ENCODE measurements around the gene MOB3C.
"Not testable (repeated sequence)": the region's sequence is repeated elsewhere in the genome, so short reads cannot be mapped to it uniquely, and the experiment has no call there.

MOB3C gene

DNA sequence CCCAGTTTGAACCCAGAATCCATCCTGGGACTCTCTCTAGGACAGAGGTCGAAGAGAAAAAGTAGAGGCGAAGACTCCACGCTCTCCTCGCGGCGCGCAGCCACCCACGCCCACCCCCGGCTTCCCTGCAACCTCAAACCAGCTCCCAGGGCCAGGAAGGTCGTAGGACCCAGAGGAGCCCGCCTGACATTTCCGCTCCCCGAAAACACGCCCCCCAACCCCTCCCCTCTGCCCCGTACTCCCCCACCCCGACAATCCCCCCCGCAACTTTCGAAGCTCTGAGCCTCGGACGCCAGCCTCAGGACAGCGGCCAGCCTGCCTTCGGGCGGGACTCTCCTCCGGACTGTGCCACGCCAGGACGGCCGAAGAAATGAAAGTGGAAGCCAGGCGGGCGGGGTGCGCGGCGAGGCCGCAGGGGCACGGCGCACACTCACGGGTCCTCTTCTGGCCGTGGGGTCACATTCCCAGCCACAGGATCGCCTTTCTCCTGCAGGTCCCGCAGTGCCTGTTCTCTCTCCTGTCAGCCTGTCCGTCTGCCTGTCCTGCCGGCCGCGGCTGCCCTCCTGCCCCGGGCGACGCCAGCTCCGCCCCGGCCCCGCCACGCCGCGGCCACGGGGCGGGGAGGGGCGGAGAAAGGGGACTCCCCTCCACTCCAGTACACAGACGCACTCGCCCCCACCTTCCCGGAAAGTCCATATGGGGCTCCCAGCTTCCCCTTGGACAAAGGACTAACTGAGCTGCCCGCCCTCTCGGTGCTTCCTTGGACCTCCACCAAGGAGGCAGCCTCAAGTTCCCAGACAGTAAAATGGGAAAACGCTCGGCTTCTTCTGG is at the start of gene MOB3C:
Gene MOB3C, minus strand, starts transcription at position 535 of the 831 bp plus-strand sequence. CDS start 3,490 bp downstream, outside the sequence.
- DNase-seq: peak; percentile 34

DNA sequence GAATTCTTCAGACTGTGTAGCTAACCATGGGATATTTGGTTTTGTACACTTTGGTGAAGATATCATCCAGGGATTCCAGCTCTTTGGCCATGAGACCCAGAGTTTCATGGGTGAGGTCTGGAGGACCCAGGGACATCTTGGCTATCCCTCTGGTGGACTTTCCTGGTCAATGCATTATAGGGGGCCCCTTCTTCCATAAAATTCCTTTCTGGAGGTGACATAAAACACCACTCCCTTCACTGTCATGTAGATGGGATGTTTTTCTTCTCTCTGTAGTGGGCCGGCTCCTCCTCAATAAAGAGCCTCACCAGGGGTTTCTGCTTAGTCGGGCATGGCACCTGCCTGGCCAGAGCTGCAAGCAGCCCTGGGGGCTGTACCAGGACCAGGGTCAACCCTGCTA is 49.4 kb upstream of the MOB3C start:
- DNase-seq: no peak

DNA sequence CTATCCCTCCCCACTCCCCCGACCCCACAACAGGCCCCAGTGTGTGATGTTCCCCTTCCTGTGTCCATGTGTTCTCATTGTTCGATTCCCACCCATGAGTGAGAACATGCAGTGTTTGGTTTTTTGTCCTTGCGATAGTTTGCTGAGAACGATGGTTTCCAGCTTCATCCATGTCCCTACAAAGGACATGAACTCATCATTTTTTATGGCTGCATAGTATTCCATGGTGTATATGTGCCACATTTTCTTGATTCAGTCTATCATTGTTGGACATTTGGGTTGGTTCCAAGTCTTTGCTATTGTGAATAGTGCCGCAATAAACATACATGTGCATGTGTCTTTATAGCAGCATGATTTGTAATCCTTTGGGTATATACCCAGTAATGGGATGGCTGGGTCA is 46.3 kb upstream of the MOB3C start:
- not testable (repeated sequence) for DNase-seq

DNA sequence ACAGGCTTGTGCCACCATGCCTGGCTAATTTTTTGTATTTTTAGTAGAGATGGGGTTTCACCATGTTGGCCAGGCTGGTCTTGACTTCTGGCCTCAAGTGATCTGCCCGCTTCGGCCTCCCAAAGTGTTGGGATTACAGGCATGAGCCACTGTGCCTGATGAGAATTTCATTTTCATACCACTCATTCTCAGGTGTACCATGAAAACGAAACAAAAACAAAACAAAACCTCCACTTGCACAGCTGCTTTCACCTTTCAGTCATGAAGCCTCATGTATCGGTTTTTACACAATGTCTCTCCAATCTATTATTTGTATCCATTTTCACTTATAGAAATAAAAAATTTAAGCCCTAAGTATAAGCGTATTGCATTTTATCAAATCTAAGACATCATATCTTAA is 43.5 kb upstream of the MOB3C start:
- DNase-seq: not testable (repeated sequence)

DNA sequence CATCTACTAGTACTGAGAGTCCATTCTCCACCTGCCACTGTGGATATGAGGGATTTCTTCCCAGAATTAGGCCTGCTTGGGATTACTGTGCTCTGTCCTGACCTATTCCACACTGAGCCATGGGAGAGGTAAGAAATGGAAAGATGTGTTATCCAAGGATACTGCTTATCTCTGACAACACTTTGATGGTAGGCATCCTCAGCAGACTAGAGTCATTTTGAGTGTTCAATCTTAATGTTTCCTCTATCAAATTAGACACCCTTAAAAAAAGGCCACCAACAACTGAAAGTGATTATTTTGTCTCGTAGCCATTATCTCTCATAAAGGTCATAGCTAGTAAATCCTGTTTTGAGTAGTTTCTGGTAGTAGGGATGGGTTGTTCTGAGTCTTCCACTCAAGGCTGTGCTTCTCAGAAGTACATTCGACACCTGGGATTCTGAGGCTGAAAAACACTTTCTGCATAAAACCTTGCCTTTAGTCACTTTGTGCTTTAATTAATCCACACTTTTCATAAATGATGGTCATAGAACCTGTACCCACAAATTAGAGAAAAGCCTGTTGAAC is 42.8 kb upstream of the MOB3C start:
- no peak for DNase-seq

DNA sequence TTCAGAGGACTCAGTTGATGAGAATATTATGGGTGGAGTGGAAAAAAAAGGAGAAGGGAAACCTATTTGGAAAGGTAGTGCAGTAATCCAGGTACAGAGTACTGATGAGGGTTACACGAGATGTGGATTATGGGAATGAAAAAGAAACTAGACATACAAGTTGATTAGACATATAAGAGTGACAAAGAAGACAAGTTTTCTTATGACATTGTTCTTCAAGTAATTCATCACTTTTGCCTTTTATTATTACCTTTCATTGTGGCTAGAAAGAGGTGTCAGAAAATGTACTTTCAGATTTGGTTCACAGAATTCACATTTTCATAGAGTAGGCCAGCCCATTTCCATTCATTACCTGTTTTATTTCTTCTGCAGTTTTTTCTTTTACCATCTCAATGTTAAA is 41.2 kb upstream of the MOB3C start:
- DNase-seq: no peak

DNA sequence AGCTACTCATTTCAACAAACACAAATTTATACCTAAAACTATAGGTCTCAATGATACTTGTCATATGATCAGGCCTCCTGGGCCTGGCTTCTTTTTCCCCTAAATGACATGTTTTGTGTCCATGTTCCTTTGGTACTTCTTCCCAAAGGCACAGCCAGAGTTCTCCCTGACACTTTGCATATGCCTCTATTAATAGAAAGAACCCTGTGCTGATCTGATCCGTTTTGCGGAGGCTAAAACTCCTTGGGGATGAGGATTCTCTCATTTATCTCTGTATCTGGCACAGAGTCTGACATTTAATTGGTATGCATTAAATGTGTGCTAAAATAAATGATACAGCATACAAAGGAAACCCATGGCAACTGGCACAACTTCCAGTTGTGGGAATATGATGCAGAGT is 40.0 kb upstream of the MOB3C start:
- DNase-seq: no peak

DNA sequence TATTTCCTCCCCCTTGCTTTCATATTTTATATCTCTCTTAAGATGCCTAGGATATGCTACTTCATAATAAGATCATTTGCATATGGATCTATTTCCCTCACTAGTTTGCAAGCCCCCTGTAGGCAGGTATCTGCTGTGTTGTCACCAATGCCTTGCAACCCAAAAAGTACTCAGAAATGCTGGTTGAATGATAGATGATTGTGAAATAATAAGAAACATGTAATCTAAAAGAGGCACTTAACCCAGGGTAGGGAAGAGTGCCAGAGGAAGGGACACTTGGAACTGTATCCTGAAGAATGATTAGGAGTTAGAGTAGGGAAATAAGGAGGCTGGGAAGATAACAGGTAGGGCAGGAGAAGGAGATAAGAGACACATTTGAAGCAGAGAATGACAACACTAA is 39.2 kb upstream of the MOB3C start:
- no peak for DNase-seq

DNA sequence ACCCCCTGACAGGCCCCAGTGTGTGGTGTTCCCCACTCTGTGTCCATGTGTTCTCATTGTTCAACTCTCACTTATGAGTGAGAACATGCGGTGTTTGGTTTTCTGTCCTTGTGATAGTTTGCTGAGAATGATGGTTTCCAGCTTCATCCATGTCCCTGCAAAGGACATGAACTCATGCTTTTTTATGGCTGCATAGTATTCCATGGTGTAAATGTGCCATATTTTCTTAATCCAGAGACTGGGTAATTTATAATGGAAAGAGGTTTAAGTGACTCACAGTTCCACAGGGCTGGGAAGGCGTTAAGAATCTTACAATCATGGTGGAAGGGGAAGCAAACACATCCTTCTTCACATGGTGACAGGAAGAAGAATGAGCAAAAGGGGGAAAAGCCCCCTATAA is 38.1 kb upstream of the MOB3C start:
- not testable (repeated sequence) for DNase-seq

DNA sequence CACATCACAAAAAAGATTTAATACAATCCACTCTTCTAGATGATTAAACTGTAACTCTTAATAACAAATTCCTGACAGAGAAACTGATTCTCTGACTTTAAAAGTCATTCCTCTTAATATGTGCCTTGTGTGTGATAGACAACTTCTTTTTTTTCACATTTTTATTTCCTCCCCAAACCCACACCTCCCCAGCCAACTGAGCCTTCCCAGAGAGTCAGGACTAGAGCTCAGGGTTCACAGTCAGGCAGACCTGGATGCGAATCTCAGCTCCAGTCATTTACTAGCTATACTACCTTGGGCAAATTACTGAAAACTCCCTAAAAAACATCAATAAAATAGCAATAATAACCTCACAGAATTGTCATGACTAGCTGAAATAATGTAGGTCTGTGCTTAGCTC is 37.4 kb upstream of the MOB3C start:
- no peak for DNase-seq

DNA sequence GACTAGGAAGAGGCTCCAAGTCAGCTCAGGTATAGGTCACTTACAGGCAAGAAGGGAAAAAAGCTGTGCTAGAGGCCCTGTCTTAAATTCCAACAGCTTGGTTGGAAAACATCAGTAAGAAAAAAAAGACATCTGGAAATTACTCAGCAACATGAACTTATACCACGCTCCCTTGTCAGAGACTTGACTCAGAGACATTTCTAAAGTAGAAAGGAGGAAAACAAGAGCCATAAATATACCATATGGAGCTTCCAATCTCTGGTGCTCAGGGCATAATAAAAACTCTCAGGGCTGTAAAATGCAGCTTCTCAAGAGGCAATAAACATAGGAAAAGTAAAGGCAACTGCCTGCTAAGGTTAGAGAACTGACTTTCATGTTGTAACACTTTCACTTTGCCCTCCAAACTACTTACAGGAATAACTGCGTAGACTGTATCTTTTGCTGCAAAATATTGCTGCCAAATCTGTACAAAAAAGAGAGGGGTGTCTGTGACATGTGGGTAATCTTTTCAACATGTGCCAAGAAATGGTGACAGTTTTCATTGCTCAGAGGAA is 36.9 kb upstream of the MOB3C start:
- DNase-seq: no peak

DNA sequence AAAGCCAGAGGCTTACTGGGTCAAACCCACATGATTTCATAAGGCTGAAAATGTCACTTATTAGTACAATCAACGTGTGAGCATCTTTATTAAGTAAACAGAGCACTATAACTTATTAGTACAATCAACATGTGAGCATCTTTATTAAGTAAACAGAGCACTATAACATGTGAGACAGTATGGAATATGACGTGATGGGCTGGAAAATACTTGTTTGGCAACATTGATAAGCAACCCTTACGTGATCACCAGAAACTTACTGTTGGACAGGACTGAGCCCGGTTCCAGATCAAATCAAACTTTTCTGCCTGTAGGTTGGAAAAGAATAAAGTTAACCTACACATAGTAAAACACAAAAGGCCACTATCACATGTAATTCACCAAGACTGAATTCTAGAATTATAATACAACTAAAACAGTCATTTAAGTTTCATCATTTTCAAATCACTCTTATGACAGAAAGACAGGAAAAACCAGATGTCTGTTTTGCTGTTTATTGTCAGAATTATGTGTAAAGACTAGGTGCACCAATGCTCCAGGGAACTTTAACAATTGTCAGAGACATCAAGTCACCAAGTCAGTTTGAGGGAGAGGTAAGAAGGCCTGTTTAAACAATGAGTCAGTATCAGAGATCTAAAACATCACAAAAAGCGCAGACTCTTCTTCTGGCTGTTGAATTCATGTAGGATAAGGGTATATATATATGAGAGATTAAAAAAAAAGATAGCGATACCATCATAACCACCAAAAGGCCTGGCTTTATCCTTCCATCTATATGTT is 35.9 kb upstream of the MOB3C start:
- no peak for DNase-seq

DNA sequence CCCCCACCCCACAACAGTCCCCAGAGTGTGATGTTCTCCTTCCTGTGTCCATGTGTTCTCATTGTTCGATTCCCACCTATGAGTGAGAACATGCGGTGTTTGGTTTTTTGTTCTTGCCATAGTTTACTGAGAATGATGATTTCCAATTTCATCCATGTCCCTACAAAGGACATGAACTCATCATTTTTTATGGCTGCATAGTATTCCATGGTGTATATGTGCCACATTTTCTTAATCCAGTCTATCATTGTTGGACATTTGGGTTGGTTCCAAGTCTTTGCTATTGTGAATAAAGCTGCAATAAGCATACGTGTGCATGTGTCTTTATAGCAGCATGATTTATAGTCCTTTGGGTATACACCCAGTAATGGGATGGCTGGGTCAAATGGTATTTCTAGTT is 34.5 kb upstream of the MOB3C start:
- not testable (repeated sequence) for DNase-seq

DNA sequence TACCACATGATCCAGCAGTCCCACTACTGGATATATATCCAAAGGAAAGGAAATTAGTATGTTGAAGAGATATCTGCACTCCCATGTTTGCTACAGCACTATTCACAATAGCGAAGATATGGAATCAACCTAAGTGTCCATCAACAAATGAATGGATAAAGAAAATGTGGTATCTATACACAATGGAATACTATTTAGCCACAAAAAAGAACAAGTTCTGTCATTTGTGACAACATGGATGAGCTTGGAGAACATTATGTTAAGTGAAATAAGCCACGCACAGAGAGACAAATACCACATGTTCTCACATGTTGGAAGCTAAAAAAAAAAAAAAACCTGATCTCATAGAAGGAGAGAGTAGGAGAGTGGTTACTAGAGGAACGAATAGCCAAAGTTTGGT is 33.9 kb upstream of the MOB3C start:
- no peak for DNase-seq

DNA sequence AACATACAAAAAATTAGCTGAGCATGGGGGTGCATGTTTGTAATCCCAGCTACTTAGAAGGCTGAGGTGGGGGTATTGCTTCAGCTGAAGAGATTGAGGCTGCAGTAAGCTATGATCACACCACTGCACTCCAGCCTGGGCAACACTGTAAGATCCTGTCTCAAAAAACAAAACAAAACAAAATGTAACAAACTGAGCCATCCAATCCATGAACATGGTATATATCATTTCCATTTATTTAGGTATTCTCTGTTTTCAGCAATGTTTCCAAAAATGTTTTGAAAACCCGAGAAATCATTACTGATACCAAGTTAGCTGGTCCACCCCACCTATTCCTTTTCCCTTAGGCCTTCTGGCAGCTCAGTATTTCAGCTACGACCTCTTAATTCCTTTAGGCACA is 33.2 kb upstream of the MOB3C start:
- DNase-seq: no peak

DNA sequence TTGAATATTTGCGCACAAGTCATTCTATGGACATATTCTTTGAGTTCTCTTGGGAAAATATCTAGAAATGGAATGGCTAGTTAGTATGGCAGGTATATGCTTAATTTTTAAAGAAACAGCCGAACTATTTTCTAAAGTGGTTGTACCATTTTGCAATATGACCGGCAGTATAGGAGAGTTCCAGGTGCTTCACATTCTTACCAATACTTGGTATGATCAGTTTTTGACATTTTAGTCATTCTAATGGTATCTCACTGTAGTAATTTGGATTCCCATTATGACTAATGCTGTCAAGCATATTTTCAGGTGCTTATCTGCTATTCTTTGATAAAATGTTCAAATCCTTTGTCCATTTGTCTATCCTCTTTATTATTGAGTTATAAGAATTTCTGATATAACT is 31.0 kb upstream of the MOB3C start:
- no peak for DNase-seq

DNA sequence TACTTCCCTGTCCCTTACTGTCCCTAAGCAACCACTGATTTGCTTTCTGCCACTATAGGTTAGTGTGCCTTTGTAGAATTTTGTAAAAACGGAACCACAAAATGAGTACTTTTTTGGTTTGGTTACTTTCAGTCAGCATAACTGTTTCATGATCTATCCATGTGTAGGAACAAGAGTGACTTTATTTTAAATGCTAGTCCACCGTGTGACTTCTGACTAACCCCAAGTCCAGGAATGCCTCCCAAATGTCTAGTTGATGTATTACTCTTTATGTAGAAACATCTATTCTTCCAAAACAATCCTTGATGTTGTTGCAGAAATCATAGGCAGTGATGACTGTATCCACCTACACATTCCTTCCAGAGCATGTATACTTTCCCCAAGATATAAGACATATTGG is 30.2 kb upstream of the MOB3C start:
- no peak for DNase-seq

DNA sequence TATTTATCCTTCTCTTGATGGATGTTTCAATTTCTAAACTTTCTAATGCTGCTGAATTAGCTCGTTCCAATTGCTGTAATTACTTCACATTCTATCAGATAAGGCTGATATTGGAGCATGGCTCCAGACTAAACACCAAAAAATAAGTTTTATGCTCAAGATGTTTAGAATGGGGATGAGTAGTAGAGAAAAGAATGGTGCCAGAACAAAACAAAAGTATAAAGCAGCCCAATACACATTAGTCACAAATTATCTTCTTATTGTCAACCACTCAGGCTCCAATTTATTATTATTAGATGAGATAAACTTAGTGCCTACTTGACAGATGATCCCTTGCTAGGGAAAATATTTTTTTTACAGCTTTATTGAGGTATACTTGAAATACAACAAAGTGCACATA is 29.7 kb upstream of the MOB3C start:
- no peak for DNase-seq

DNA sequence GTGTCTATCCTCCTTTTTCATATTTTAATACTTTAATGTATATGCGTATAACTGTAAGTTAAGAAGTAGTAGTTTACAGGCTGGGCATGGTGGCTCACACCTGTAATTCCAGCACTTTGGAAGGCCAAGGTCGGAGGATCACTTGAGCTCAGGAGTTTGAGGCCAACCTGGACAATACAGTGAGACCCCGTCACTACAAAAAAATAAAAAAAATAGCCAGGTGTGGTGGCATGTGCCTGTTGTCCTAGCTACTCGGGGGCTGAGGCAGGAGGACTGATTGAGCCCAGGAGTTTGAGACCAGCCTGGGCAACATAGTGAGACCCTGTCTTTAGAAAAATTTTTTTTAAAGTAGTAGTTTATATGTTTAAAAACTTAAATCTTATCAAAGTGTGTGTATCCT is 29.2 kb upstream of the MOB3C start:
- DNase-seq: no peak

DNA sequence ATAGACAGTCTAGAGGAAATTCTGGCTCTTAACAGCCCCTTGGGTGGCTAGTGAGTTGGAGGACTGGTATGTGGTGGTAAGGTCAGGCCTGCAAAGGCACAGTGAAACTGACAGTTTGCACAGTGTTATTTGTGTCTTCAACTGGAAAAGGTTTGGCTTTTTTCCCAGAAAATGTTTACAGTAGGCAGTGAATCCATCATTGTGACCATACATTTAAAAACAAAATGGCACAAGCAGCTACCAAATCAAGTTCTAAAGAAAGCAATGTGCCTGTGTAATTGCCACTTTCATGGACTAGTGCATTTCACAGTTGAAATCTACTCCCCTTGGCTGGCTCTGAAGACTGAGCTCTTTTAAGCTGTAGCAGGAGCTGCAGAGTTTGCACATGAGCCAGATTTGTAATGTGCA is 26.8 kb upstream of the MOB3C start:
- DNase-seq: peak; percentile 46

DNA sequence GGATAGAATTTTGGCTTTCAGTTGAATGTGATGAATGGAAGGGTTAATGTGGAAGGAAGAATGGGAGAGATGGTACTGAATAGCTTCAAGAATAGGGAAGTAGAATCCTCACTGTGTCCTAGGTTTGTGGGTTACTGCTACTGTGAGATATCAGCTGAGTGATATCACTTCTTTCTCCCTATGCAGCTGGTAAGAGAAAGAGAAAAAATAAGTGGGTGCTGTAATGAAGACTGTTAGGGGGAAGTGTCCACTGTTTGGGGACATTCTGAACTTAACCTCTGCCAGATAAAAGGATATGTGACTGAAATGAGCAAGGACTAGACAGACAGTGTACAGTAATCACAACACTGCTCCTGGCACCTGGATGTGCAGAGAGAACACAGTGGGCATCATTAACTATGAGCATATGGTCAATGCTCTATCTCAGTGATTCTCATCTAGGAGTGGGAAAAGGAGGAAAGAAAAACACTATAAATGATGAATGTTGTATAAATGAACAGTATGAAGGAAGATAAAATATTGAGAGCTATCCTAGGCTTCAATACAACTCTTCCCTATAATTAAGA is 25.6 kb upstream of the MOB3C start:
- no peak for DNase-seq

DNA sequence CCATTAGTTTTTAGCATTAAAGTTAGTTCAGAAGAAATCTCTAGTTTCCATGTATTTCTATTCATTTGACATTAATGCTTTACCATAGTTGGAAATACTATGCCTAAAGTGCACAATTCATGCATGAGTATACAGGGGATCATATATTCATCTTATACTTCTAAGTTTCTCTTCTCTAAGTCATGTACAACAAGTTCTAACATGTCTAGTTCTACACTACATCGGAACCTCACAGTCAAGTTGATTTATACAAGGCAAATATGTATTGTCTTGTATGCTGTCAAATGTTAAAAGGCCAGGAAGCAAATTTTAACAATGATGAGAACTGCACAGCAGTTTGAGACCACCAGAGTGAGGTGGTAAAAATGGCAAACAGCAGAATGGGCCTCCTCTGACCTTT is 22.9 kb upstream of the MOB3C start:
- no peak for DNase-seq

DNA sequence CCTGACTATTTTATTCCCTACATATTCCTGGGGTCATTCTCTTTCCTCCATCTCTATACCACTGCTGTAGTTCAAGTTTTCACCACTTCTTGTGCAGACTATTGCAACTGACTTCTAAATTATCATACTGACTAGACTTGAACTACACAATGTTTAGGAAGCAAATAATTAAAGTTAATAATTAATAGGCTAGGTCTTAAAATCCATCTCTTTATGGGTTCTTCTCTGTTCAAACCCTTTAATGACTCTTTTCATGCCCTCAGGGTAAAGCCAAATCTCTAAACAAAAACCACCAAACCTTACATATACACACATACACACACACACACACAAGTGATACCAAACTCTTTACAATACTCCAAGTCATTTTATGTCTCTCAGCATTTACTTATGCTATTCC is 22.3 kb upstream of the MOB3C start:
- no peak for DNase-seq

Measured in NCI-H146 (cell line).